RWPE2 (cell line): ENCODE data around the gene CLEC16A.

Source experiments
- ATAC-seq: fragments of 200-7000 bp; cut with Tn5 transposase; 3 replicates; pipeline ENCODE4 v1.9.1; 2021; ENCODE audit warnings: low read depth
- DNase-seq: peaks from one replicate; pipeline ENCODE4 v3.0.0-alpha.2; 2020; ENCODE audit warnings: low spot score
- H3K27ac ChIP-seq: fragments of 450-650 bp; 2 replicates; pipeline ENCODE4 v1.5.1; 2017; ENCODE audit warnings: mild to moderate bottlenecking; ENCODE audit not compliant: poor library complexity, severe bottlenecking
- H3K27me3 ChIP-seq: fragments of 250-450 bp; sonication (Bioruptor Pico); 2 replicates; pipeline ENCODE4 v1.5.1; 2021; ENCODE audit warnings: mild to moderate bottlenecking, moderate library complexity; ENCODE audit not compliant: insufficient read depth, poor library complexity, severe bottlenecking
- H3K36me3 ChIP-seq: fragments of 250-450 bp; sonication (Bioruptor Pico); 2 replicates; pipeline ENCODE4 v1.5.1; 2020; ENCODE audit warnings: low read depth, mild to moderate bottlenecking, moderate library complexity
- H3K4me1 ChIP-seq: fragments of 250-450 bp; sonication (Bioruptor Pico); 2 replicates; pipeline ENCODE4 v1.5.1; 2021; ENCODE audit warnings: mild to moderate bottlenecking, moderate library complexity; ENCODE audit not compliant: insufficient read depth, poor library complexity, severe bottlenecking
- H3K4me3 ChIP-seq: fragments of 250-450 bp; sonication (Bioruptor Pico); 2 replicates; pipeline ENCODE4 v1.5.1; 2021; ENCODE audit warnings: mild to moderate bottlenecking, moderate library complexity; ENCODE audit not compliant: severe bottlenecking
- H3K9me3 ChIP-seq: fragments of 250-450 bp; sonication (Bioruptor Pico); 2 replicates; pipeline ENCODE4 v1.5.1; 2021; ENCODE audit warnings: mild to moderate bottlenecking, moderate library complexity; ENCODE audit not compliant: severe bottlenecking
- CTCF ChIP-seq: fragments of 450-650 bp; IDR thresholded peaks from one replicate; pipeline ENCODE4 v1.5.1; 2017; ENCODE audit warnings: mild to moderate bottlenecking, moderate library complexity; ENCODE audit not compliant: poor library complexity, severe bottlenecking

The CLEC16A gene

GRCh38 chr16:11056090-11056992 is 112.0 kb downstream of the CLEC16A start:
- Histone ChIP-seq H3K27ac (no peak overlapping the region), H3K4me1 (no peaks in the 10 kb centered on the region), H3K36me3 (no peaks in the 10 kb centered on the region), H3K4me3 (no peak overlapping the region), H3K27me3 (no peaks in the 10 kb centered on the region), H3K9me3 (no peaks in the 10 kb centered on the region)
- no peak for TF ChIP-seq CTCF
- DNase-seq (no peak), ATAC-seq (no peak)

GRCh38 chr16:11056993-11057649 is 112.8 kb downstream of the CLEC16A start:
- H3K27ac ChIP-seq: no peak overlapping the region

GRCh38 chr16:11057711-11058345 is 113.5 kb downstream of the CLEC16A start:
- Histone ChIP-seq H3K27ac (no peak overlapping the region), H3K27me3 (no peaks in the 10 kb centered on the region), H3K36me3 (no peaks in the 10 kb centered on the region), H3K4me3 (no peak overlapping the region), H3K4me1 (no peaks in the 10 kb centered on the region), H3K9me3 (no peaks in the 10 kb centered on the region)
- no peak for ATAC-seq
- no peak for TF ChIP-seq CTCF
- DNase-seq: no peak

More at GRCh38 chr16:11056993-11057649, 112.8 kb downstream of the CLEC16A start:
- Histone ChIP-seq H3K9me3 (no peaks in the 10 kb centered on the region), H3K27me3 (no peaks in the 10 kb centered on the region), H3K4me3 (no peak overlapping the region), H3K36me3 (no peaks in the 10 kb centered on the region), H3K4me1 (no peaks in the 10 kb centered on the region)
- DNase-seq (no peak), ATAC-seq (no peak)
- TF ChIP-seq CTCF: no peak

GRCh38 chr16:11058832-11059231 is 114.5 kb downstream of the CLEC16A start:
- ATAC-seq (no peak), DNase-seq (no peak)
- Histone ChIP-seq H3K4me1 (no peaks in the 10 kb centered on the region), H3K27ac (no peak overlapping the region), H3K27me3 (no peaks in the 10 kb centered on the region), H3K36me3 (no peaks in the 10 kb centered on the region), H3K9me3 (no peaks in the 10 kb centered on the region), H3K4me3 (no peak overlapping the region)
- TF ChIP-seq CTCF: no peak
